Measurements from ENCODE around the gene NCBP2. TPM values are rescaled to one million over a fixed set of nuclear protein-coding genes. Genes with fewer than 3 reads are reported as not detected.

The NCBP2 gene
- polyA plus RNA-seq, 1 donor from 2014 or later: 138 TPM

- H3K9ac ChIP-seq (ENCODE audit: low read length): no peak overlapping the region
- no peaks in the 10 kb centered on the region for H3K27me3 ChIP-seq (ENCODE audit: insufficient read depth, low read depth, low read length)
These were observed 11.2 kb downstream of the NCBP2 start for GRCh38 chr3:196931157-196931556.

More at GRCh38 chr3:196931157-196931556, 11.2 kb downstream of the NCBP2 start:
- Histone ChIP-seq H3K79me2 (replicated peaks; ENCODE audit: insufficient read depth, low read length) (no peaks in the 10 kb centered on the region), H3K27ac (ENCODE audit: low read length) (no peak overlapping the region), H3K36me3 (ENCODE audit: insufficient read depth, low read length) (peaks cover 3% of the 10 kb centered on the region), H3K4me2 (ENCODE audit: low read length) (no peak overlapping the region), H3K9me2 (ENCODE audit: insufficient read depth, low read length) (no peaks in the 10 kb centered on the region), H2AFZ (ENCODE audit: low read depth, low read length) (no peak overlapping the region), H4K20me1 (ENCODE audit: insufficient read depth) (no peaks in the 10 kb centered on the region), H3K9me3 (ENCODE audit: low read length) (no peaks in the 10 kb centered on the region), H3F3A (ENCODE audit: insufficient read depth, low read length, poor library complexity, severe bottlenecking) (no peaks in the 10 kb centered on the region), H3K4me3 (ENCODE audit: low read length) (no peak overlapping the region)
- TF ChIP-seq MXI1 (conservative IDR thresholded peaks at IDR 0.05; ENCODE audit: poor library complexity, severe bottlenecking): no peak
- TF ChIP-seq CTCF (IDR thresholded peaks at IDR 0.05; ENCODE audit: poor library complexity, severe bottlenecking): no peak
- TF ChIP-seq RAD21 (conservative IDR thresholded peaks at IDR 0.05): no peak
- TF ChIP-seq EP300 (conservative IDR thresholded peaks at IDR 0.05; ENCODE audit: poor library complexity, severe bottlenecking): no peak
- no peak for TF ChIP-seq POLR2AphosphoS5 (IDR thresholded peaks at IDR 0.05)
- no peak for TF ChIP-seq TAF1 (IDR thresholded peaks at IDR 0.05; ENCODE audit: low read depth)
- TF ChIP-seq EZH2 (IDR thresholded peaks at IDR 0.05; ENCODE audit: borderline replicate concordance, insufficient read depth, low read length, poor library complexity, severe bottlenecking): no peak
- TF ChIP-seq SMC3 (conservative IDR thresholded peaks at IDR 0.05; ENCODE audit: poor library complexity): no peak
- TF ChIP-seq REST (IDR thresholded peaks at IDR 0.05; ENCODE audit: borderline replicate concordance): no peak
